Endothelial cell of umbilical vein (primary cell): Measurements from ENCODE around the gene RNF175.

Experiments used
- EZH2 ChIP-seq: IDR thresholded peaks from 2 replicates; pipeline ENCODE4 v1.6.1; 2012; ENCODE audit warnings: borderline replicate concordance, low read depth, mild to moderate bottlenecking, moderate library complexity, low read length, inconsistent platforms; ENCODE audit not compliant: severe bottlenecking
- FOS ChIP-seq: IDR thresholded peaks from 2 replicates; pipeline ENCODE4 v1.6.1; 2011; ENCODE audit warnings: mild to moderate bottlenecking, low read length, moderate library complexity, borderline replicate concordance; ENCODE audit not compliant: insufficient read depth
- POLR2A ChIP-seq: IDR thresholded peaks from 2 replicates; pipeline ENCODE4 v1.6.1; 2012; ENCODE audit warnings: low read depth, mild to moderate bottlenecking, control low read depth, low read length
- POLR2AphosphoS5 ChIP-seq: IDR thresholded peaks from 2 replicates; pipeline ENCODE4 v1.6.1; 2012; ENCODE audit warnings: low read depth, mild to moderate bottlenecking, control low read depth, low read length, moderate library complexity; ENCODE audit not compliant: insufficient read depth
- TF ChIP-seq, protein P1 (sequence below), 2 donors: IDR thresholded peaks; 1 replicate in 1 of 2; 2 replicates in 1 of 2; pipeline ENCODE4 v1.5.1; 2011; ENCODE audit warnings: low read length in 2 of 2, mild to moderate bottlenecking in 2 of 2, moderate library complexity in 2 of 2, control low read depth in 1 of 2, inconsistent platforms in 1 of 2, low read depth in 1 of 2; ENCODE audit not compliant: insufficient read depth in 1 of 2; ENCODE audit errors: extremely low read depth in 1 of 2

DNA sequence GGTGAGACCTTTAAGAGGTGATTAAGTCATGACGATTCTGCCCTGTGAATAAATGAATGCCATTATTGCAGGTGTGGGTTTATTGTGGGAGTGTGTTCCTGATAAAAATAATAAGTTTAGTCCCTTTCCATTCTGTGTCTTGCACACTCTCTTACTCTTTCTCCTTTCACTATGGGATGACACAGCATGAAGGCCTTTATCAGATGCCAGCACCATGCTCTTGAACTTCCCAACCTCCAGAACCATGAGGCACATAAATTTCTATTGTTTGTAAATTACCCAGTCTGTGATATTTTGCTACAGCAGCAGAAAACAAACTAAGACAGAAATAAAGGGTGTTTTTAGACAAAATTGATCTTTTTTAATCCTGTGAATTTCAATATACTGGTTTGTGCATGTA is 18.6 kb upstream of the RNF175 start:
- TF ChIP-seq EZH2 (no peak), FOS (no peak), POLR2A (no peak), POLR2AphosphoS5 (no peak)
- TF ChIP-seq, protein P1, sequence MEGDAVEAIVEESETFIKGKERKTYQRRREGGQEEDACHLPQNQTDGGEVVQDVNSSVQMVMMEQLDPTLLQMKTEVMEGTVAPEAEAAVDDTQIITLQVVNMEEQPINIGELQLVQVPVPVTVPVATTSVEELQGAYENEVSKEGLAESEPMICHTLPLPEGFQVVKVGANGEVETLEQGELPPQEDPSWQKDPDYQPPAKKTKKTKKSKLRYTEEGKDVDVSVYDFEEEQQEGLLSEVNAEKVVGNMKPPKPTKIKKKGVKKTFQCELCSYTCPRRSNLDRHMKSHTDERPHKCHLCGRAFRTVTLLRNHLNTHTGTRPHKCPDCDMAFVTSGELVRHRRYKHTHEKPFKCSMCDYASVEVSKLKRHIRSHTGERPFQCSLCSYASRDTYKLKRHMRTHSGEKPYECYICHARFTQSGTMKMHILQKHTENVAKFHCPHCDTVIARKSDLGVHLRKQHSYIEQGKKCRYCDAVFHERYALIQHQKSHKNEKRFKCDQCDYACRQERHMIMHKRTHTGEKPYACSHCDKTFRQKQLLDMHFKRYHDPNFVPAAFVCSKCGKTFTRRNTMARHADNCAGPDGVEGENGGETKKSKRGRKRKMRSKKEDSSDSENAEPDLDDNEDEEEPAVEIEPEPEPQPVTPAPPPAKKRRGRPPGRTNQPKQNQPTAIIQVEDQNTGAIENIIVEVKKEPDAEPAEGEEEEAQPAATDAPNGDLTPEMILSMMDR (IDR thresholded peaks at IDR 0.05; ENCODE audit: extremely low read depth in 1 of 2, insufficient read depth in 1 of 2, low read depth in 1 of 2, low read length in 2 of 2) = no peak
